ENCODE measurements around the gene DSG4.
"Not testable (repeated sequence)": the region's sequence is repeated elsewhere in the genome, so short reads cannot be mapped to it uniquely, and the experiment has no call there.

The DSG4 gene

GRCh38 chr18:31376477-31376876 lies at the start of gene DSG4:
TSS of gene DSG4 (plus strand) at chr18:31376777. CDS start at chr18:31376912, 135 bp downstream.
- peak; percentile 27 for DNase-seq (ENCODE audit: low read depth, low spot score)
- H3K27ac ChIP-seq = no peak within 1 kb of the TSS

- DNase-seq (ENCODE audit: low read depth, low spot score) = no peak
- H3K27ac ChIP-seq = no peak overlapping the region
Observed at GRCh38 chr18:31329787-31330438, 46.7 kb upstream of the DSG4 start.

GRCh38 chr18:31343454-31343853 lies 33.1 kb upstream of the DSG4 start:
- no peak overlapping the region for H3K27ac ChIP-seq

GRCh38 chr18:31353336-31353735 lies 23.2 kb upstream of the DSG4 start:
- DNase-seq (ENCODE audit: low read depth, low spot score); H3K27ac ChIP-seq: not testable (repeated sequence)

More at GRCh38 chr18:31343454-31343853, 33.1 kb upstream of the DSG4 start:
- no peak for DNase-seq (ENCODE audit: low read depth, low spot score)

- no peak for DNase-seq (ENCODE audit: low read depth, low spot score)
- no peak overlapping the region for H3K27ac ChIP-seq
Observed at GRCh38 chr18:31354990-31355389, 21.6 kb upstream of the DSG4 start.

GRCh38 chr18:31356025-31356424 lies 20.6 kb upstream of the DSG4 start:
- no peak overlapping the region for H3K27ac ChIP-seq

GRCh38 chr18:31364190-31364589 lies 12.4 kb upstream of the DSG4 start:
- H3K27ac ChIP-seq = no peak overlapping the region
- no peak for DNase-seq (ENCODE audit: low read depth, low spot score)

More at GRCh38 chr18:31356025-31356424, 20.6 kb upstream of the DSG4 start:
- no peak for DNase-seq (ENCODE audit: low read depth, low spot score)

GRCh38 chr18:31369478-31369877 lies 7.1 kb upstream of the DSG4 start:
- DNase-seq (ENCODE audit: low read depth, low spot score) = no peak
- no peak overlapping the region for H3K27ac ChIP-seq

- H3K27ac ChIP-seq = no peak overlapping the region
- no peak for DNase-seq (ENCODE audit: low read depth, low spot score)
Observed at GRCh38 chr18:31371989-31372388, 4.6 kb upstream of the DSG4 start.

- H3K27ac ChIP-seq = no peak overlapping the region
- no peak for DNase-seq (ENCODE audit: low read depth, low spot score)
Observed at GRCh38 chr18:31373641-31374040, 2.9 kb upstream of the DSG4 start.

GRCh38 chr18:31380912-31381311 lies 4.3 kb downstream of the DSG4 start:
- H3K27ac ChIP-seq = no peak overlapping the region
- no peak for DNase-seq (ENCODE audit: low read depth, low spot score)

- no peak overlapping the region for H3K27ac ChIP-seq
- DNase-seq (ENCODE audit: low read depth, low spot score) = no peak
Observed at GRCh38 chr18:31382107-31382506, 5.5 kb downstream of the DSG4 start.

- H3K27ac ChIP-seq = no peak overlapping the region
- no peak for DNase-seq (ENCODE audit: low read depth, low spot score)
Observed at GRCh38 chr18:31386741-31387140, 10.2 kb downstream of the DSG4 start.

- DNase-seq (ENCODE audit: low read depth, low spot score) = no peak
- H3K27ac ChIP-seq = no peak overlapping the region
Observed at GRCh38 chr18:31393286-31393685, 16.7 kb downstream of the DSG4 start.

- no peak overlapping the region for H3K27ac ChIP-seq
- DNase-seq (ENCODE audit: low read depth, low spot score) = no peak
Observed at GRCh38 chr18:31396796-31397612, 20.4 kb downstream of the DSG4 start.

- no peak for DNase-seq (ENCODE audit: low read depth, low spot score)
- H3K27ac ChIP-seq = no peak overlapping the region
Observed at GRCh38 chr18:31398191-31398590, 21.6 kb downstream of the DSG4 start.

GRCh38 chr18:31399306-31400032 lies 22.9 kb downstream of the DSG4 start:
- H3K27ac ChIP-seq = no peak overlapping the region
- peak; percentile 60 for DNase-seq (ENCODE audit: low read depth, low spot score)

- H3K27ac ChIP-seq = no peak overlapping the region
- no peak for DNase-seq (ENCODE audit: low read depth, low spot score)
Observed at GRCh38 chr18:31401156-31402025, 24.8 kb downstream of the DSG4 start.

GRCh38 chr18:31402026-31402373 lies 25.4 kb downstream of the DSG4 start:
- no peak for DNase-seq (ENCODE audit: low read depth, low spot score)
- H3K27ac ChIP-seq = no peak overlapping the region

GRCh38 chr18:31403409-31403808 lies 26.8 kb downstream of the DSG4 start:
- no peak overlapping the region for H3K27ac ChIP-seq
- DNase-seq (ENCODE audit: low read depth, low spot score) = no peak
